K562 (cell line): ENCODE measurements around the gene METTL25. TPM values are rescaled to one million over a fixed set of nuclear protein-coding genes. Genes with fewer than 3 reads are reported as not detected.
"Not testable (repeated sequence)": the region's sequence is repeated elsewhere in the genome, so short reads cannot be mapped to it uniquely, and the experiment has no call there.

Experiments used
- ATAC-seq: fragments of 200-7000 bp; cut with Tn5 transposase; 3 replicates; pipeline ENCODE4 v1.9.1; 2020; ENCODE audit warnings: moderate library complexity
- BruUV-seq: library from RNA; stranded (reverse); fragments of 400-500 nt; replicated peaks from 2 replicates; lab custom pipeline; 2021; lab: Mats Ljungman, UMichigan
- CTCF ChIA-PET: fragments of 300-600 bp; formaldehyde crosslinking; extraction: SDS; loops from one replicate; lab custom pipeline; 2021; ENCODE audit warnings: low intra/inter-chr PET ratio; lab: Yijun Ruan, JAX
- POLR2A ChIA-PET: fragments of 300-600, 350-650 bp; sonication (Branson Sonifier 250); formaldehyde crosslinking; extraction: SDS; loops from one replicate; lab custom pipeline; 2021; ENCODE audit warnings: antibody characterized with exemption, inconsistent platforms; lab: Yijun Ruan, JAX
- DNase-seq, 4 experiments: peaks; one replicate each; pipeline versions ENCODE4 v3.0.0 to v3.0.0-alpha.2; 2011 to 2018; ENCODE audit warnings: low spot score in 3 of 4, mixed read lengths in 3 of 4; ENCODE audit errors: extremely low read depth in 1 of 4
- FAIRE-seq: peaks from 2 replicates; lab custom pipeline; 2011; peaks lifted over from hg19 to GRCh38; lab: Jason Lieb, UNC
- H2AFZ ChIP-seq: 2 replicates; pipeline ENCODE4 v1.6.0; 2011; ENCODE audit warnings: low read depth, low read length, control low read depth, inconsistent platforms
- H3K27ac ChIP-seq: fragments of 200-600 bp; 3 replicates; pipeline ENCODE4 v1.8.0; 2011; ENCODE audit warnings: low read depth, mild to moderate bottlenecking, control low read depth, inconsistent platforms, low read length, moderate library complexity, mixed read lengths; ENCODE audit errors: extremely low read depth
- H3K27me3 ChIP-seq, 2 experiments: fragments of 300-600 bp in 1 of 2; 2 replicates in 1 of 2; 3 replicates in 1 of 2; pipeline versions ENCODE4 v1.6.0 to v1.8.0; 2011; ENCODE audit warnings: inconsistent platforms in 2 of 2, low read length in 2 of 2, mild to moderate bottlenecking in 1 of 2, mixed read lengths in 1 of 2, moderate library complexity in 1 of 2; ENCODE audit not compliant: control insufficient read depth in 2 of 2, insufficient read depth in 2 of 2
- H3K36me3 ChIP-seq: fragments of 300-600 bp; 3 replicates; pipeline ENCODE4 v1.8.0; 2011; ENCODE audit warnings: mild to moderate bottlenecking, low read length, inconsistent platforms; ENCODE audit not compliant: control insufficient read depth, insufficient read depth
- H3K4me1 ChIP-seq, 2 experiments: fragments of 200-600 bp in 1 of 2; replicated peaks in 1 of 2; 2 replicates in 1 of 2; 3 replicates in 1 of 2; pipeline versions ENCODE4 v1.5.1 to v1.8.0; 2011; ENCODE audit warnings: inconsistent platforms in 2 of 2, low read length in 2 of 2, mild to moderate bottlenecking in 1 of 2, mixed read lengths in 1 of 2, moderate library complexity in 1 of 2; ENCODE audit not compliant: control insufficient read depth in 2 of 2, insufficient read depth in 2 of 2
- H3K4me2 ChIP-seq: 2 replicates; pipeline ENCODE4 v1.6.1; 2011; ENCODE audit warnings: low read length, control low read depth, inconsistent platforms, mixed read lengths; ENCODE audit not compliant: insufficient read depth
- H3K4me3 ChIP-seq: fragments of 200-600 bp; sonication (generic), shearing (Covaris generic); 2 replicates; pipeline ENCODE4 v1.5.1; 2016; ENCODE audit warnings: control low read depth, inconsistent platforms
- H3K79me2 ChIP-seq: fragments of 200-600 bp; 3 replicates; pipeline ENCODE4 v1.8.0; 2011; ENCODE audit warnings: low read length, inconsistent platforms; ENCODE audit not compliant: control insufficient read depth, insufficient read depth
- H3K9ac ChIP-seq, 2 experiments: 2 replicates each; pipeline versions ENCODE4 v1.6.0 to v1.6.1; 2011; ENCODE audit warnings: low read depth in 2 of 2, low read length in 2 of 2, control low read depth in 1 of 2, inconsistent platforms in 1 of 2, mild to moderate bottlenecking in 1 of 2, mixed read lengths in 1 of 2; ENCODE audit not compliant: insufficient read depth in 1 of 2
- H3K9me1 ChIP-seq: one replicate; pipeline ENCODE4 v1.6.0; 2011; ENCODE audit warnings: inconsistent platforms, mild to moderate bottlenecking, low read length, moderate library complexity; ENCODE audit not compliant: control insufficient read depth, insufficient read depth
- H3K9me3 ChIP-seq: replicated peaks from 2 replicates; pipeline ENCODE4 v1.5.1; 2011; ENCODE audit warnings: low read depth, low read length, inconsistent platforms; ENCODE audit not compliant: control insufficient read depth, insufficient read depth
- H4K20me1 ChIP-seq: replicated peaks from 2 replicates; pipeline ENCODE4 v1.6.1; 2011; ENCODE audit warnings: low read length, inconsistent platforms, mixed read lengths; ENCODE audit not compliant: control insufficient read depth, insufficient read depth
- CBFB ChIP-seq: sonication (generic); formaldehyde crosslinking; IDR thresholded peaks from 2 replicates; pipeline ENCODE4 v1.4.0; 2020; ENCODE audit warnings: mild to moderate bottlenecking, missing genetic modification reagents
- DPF2 ChIP-seq: fragments of 450-650 bp; IDR thresholded peaks from 2 replicates; pipeline ENCODE4 v1.6.1; 2016
- ESRRA ChIP-seq: fragments of 450-650 bp; IDR thresholded peaks from 2 replicates; pipeline ENCODE4 v1.6.1; 2014; ENCODE audit warnings: low read depth, mild to moderate bottlenecking, moderate library complexity, borderline replicate concordance
- IFI16 ChIP-seq: fragments of 250-450 bp; sonication (Bioruptor Pico); IDR thresholded peaks from 2 replicates; pipeline ENCODE4 v2.1.2; 2022; ENCODE audit warnings: mild to moderate bottlenecking, inconsistent platforms
- ILK ChIP-seq: fragments of 450-650 bp; IDR thresholded peaks from 2 replicates; pipeline ENCODE4 v1.6.1; 2016; ENCODE audit warnings: missing genetic modification characterization, low read depth, mild to moderate bottlenecking, missing compliant biosample characterization, moderate library complexity, borderline replicate concordance
- NEUROD1 ChIP-seq: fragments of 150-350 bp; IDR thresholded peaks from 2 replicates; pipeline ENCODE4 v1.6.1; 2014; ENCODE audit warnings: borderline replicate concordance, low read length, low read depth; ENCODE audit not compliant: partially characterized antibody
- NFYB ChIP-seq: IDR thresholded peaks from 2 replicates; pipeline ENCODE4 v1.6.1; 2011; ENCODE audit warnings: mild to moderate bottlenecking, moderate library complexity; ENCODE audit not compliant: insufficient read length; ENCODE audit errors: extremely low read depth
- RAD51 ChIP-seq: fragments of 450-650 bp; IDR thresholded peaks from 2 replicates; pipeline ENCODE4 v1.7.1; 2016; ENCODE audit warnings: low read depth, mild to moderate bottlenecking, borderline replicate concordance
- RBM34 ChIP-seq: fragments of 200-400 bp; formaldehyde crosslinking; IDR thresholded peaks from 2 replicates; pipeline ENCODE4 v1.6.1; 2018; ENCODE audit warnings: low read length, borderline replicate concordance; ENCODE audit not compliant: insufficient read depth
- SIX5 ChIP-seq, 2 experiments: IDR thresholded peaks; 2 replicates each; pipeline ENCODE4 v1.6.1; 2011; ENCODE audit warnings: low read length in 2 of 2, borderline replicate concordance in 1 of 2, low read depth in 1 of 2, mild to moderate bottlenecking in 1 of 2, moderate library complexity in 1 of 2; ENCODE audit not compliant: insufficient read depth in 1 of 2
- SMAD3 ChIP-seq: fragments of 450-650 bp; formaldehyde crosslinking; conservative IDR thresholded peaks from 2 replicates; pipeline ENCODE4 v1.4.0; 2020; ENCODE audit warnings: mild to moderate bottlenecking
- ZBTB33 ChIP-seq: sonication (generic); formaldehyde crosslinking; IDR thresholded peaks from 2 replicates; pipeline ENCODE4 v1.8.1; 2023; ENCODE audit warnings: mild to moderate bottlenecking, missing genetic modification reagents
- WGBS: fragments of 100-300 bp; shearing (Covaris generic); methylation state at CpG from one replicate; pipeline ENCODE4 v1.1.6; 2016; ENCODE audit warnings: low coverage, mixed read lengths; ENCODE audit not compliant: insufficient coverage; ENCODE audit errors: missing lambda C conversion rate; 5-methylcytosine and 5-hydroxymethylcytosine counted together
- in situ Hi-C: fragments of 300-500 bp; cut with MboI; formaldehyde crosslinking; loops from 4 replicates; pipeline ENCODE4 v1.15.0; 2018; ENCODE audit warnings: inconsistent platforms, mixed read lengths
- intact Hi-C: fragments of 100-400 bp; cut with micrococcal nuclease; formaldehyde crosslinking; loops from 2 replicates; pipeline ENCODE4 v1.14.2; 2022
- polyA plus RNA-seq, 8 experiments: library from polyadenylated mRNA; depleted of rRNA in 4 of 8; stranded (reverse) in 5 of 8; unstranded in 3 of 8; fragments of >200 nt; fragmentation: Nextera tagmentation in 2 of 8; fragmentation: Illumina TruSeq in 1 of 8; extraction: Ambion mirVana in 2 of 8; extraction: Trizol in 1 of 8; gene quantifications; 2 replicates each; pipeline versions ENCODE4 v1.2.1 to v1.2.3, GENCODE V29; 2011 to 2014; ENCODE audit warnings: inconsistent platforms in 1 of 8, missing spikeins in 1 of 8
- total RNA-seq, 7 experiments: library from RNA; depleted of rRNA in 6 of 7; stranded (reverse); fragments of >200 nt in 6 of 7; fragmentation: Illumina TruSeq in 2 of 7; extraction: Trizol in 2 of 7; gene quantifications; 2 replicates each; pipeline versions ENCODE4 v1.2.1 to v1.2.3, GENCODE V29; 2011 to 2021; ENCODE audit warnings: low replicate concordance in 1 of 7

The METTL25 gene
- total and polyA plus RNA-seq, 9 of the 15 experiments (the other 6 are each of a cell fraction or from before 2014, with no cell fraction given) = 0.50 to 2.4 (median 1.9) TPM

- FAIRE-seq, H3K9me1 ChIP-seq, CTCF ChIA-PET, H3K4me3 ChIP-seq, ATAC-seq, in situ Hi-C loops, intact Hi-C loops, H3K4me1 ChIP-seq, H3K27ac ChIP-seq, H3K4me2 ChIP-seq, H3K9me3 ChIP-seq, POLR2A ChIA-PET, H3K27me3 ChIP-seq, H4K20me1 ChIP-seq, DNase-seq, BruUV-seq, H2AFZ ChIP-seq, H3K9ac ChIP-seq: not testable (repeated sequence)
- 65% methylated on average over 9 of the region's 11 CpGs for WGBS
- peaks cover 24% of the 10 kb centered on the region for H3K79me2 ChIP-seq
- TF ChIP-seq NFYB = peak; percentile 43
- peak; percentile 72 for TF ChIP-seq ZBTB33 (CRISPR knock-in tag)
- peaks cover 12% of the 10 kb centered on the region; the same call in 2 of the 3 replicates for H3K36me3 ChIP-seq
These were observed 2.5 kb downstream of the METTL25 start for GRCh38 chr12:82360834-82361233.

- CTCF ChIA-PET = no interaction called here
- H2AFZ ChIP-seq = no peak overlapping the region
- H3K79me2 ChIP-seq = peaks cover 18% of the 10 kb centered on the region
- POLR2A ChIA-PET = no interaction called here
- FAIRE-seq (no peak), DNase-seq (no peak), ATAC-seq (no peak)
- no peaks in the 10 kb centered on the region; the same call in 1 of the 2 replicates for H4K20me1 ChIP-seq
- no peak overlapping the region for H3K4me3 ChIP-seq
- H3K9me1 ChIP-seq = no peaks in the 10 kb centered on the region
- H3K27me3 ChIP-seq = no peaks in the 10 kb centered on the region
- WGBS = 33% methylated on average over 4 of the region's 22 CpGs
- no peak overlapping the region for H3K9ac ChIP-seq
- H3K4me2 ChIP-seq = no peak overlapping the region
- H3K27ac ChIP-seq = no peak overlapping the region
- intact Hi-C loops (no loop called here), in situ Hi-C loops (no loop called here)
- TF ChIP-seq NEUROD1 (no peak), RBM34 (no peak), ILK (tag) (no peak), SMAD3 (CRISPR knock-in tag) (no peak), SIX5 (IDR thresholded peaks at IDR 0.05; ENCODE audit: borderline replicate concordance in 1 of 2, insufficient read depth in 1 of 2, low read depth in 1 of 2, low read length in 2 of 2) (no peak), IFI16 (CRISPR knock-in tag) (no peak), DPF2 (no peak), CBFB (CRISPR knock-in tag) (no peak), ESRRA (no peak), RAD51 (no peak)
- H3K9me3 ChIP-seq = no peaks in the 10 kb centered on the region
- BruUV-seq = no TSS peak
- H3K36me3 ChIP-seq = peaks cover 6% of the 10 kb centered on the region; the same call in 1 of the 3 replicates
- peaks cover 0 to 3% of the 10 kb centered on the region in 2 experiments; a peak in 2 of 5 replicates for H3K4me1 ChIP-seq
These were observed 3.2 kb downstream of the METTL25 start for GRCh38 chr12:82361461-82361915.
